ENCODE measurements around the gene IFT122. TPM values are rescaled to one million over a fixed set of nuclear protein-coding genes. Genes with fewer than 3 reads are reported as not detected.

IFT122 gene
- total RNA-seq, 1 donor from 2014 or later: 41.6 TPM

DNA sequence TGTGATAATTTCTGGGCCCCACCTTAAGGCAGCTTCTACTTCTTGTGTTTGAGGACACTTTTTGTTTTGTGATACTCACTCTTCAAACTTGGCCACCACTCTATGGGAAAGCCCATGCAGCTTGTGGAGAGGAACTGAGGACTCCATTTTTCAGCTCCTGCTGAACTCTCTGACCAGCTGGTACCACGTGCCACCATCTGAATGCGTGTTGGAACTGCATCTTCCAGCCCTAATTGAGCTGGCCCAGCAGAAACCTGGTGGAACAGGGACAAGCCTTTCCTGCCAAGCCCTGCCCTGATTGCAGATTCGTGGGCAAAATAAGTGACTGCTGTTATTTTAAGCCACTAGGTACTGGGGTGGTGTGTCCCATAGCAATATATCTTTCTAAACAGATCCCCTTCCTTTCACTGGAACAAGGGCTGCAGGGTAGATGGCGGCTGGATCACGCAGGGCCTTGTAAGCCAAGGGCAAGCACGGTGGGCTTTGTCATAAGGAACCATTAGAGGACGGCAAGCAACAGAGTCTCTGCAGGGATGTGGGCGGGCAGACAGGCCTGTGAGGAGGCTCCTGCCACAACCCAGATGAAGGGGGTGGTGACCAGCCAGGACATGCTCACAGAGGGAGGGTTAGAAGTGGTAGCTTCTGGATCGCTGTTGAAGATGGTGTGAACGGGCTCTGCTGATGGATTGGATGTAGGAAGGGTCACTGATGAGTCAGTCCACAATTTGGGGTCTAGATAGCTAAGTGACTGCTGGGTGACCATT lies 112.4 kb downstream of the IFT122 start:
- Mint-ChIP-seq H3K9me3 (no peaks in the 10 kb centered on the region), H3K36me3 (no peaks in the 10 kb centered on the region), H3K4me1 (ENCODE audit: unreplicated experiment) (peaks cover 44% of the 10 kb centered on the region), H3K4me3 (no peak overlapping the region), H3K27ac (no peak overlapping the region), H3K27me3 (peaks cover 7% of the 10 kb centered on the region)
- no peak for DNase-seq (ENCODE audit: extremely low spot score, unreplicated experiment)
- TF ChIP-seq, protein P1, sequence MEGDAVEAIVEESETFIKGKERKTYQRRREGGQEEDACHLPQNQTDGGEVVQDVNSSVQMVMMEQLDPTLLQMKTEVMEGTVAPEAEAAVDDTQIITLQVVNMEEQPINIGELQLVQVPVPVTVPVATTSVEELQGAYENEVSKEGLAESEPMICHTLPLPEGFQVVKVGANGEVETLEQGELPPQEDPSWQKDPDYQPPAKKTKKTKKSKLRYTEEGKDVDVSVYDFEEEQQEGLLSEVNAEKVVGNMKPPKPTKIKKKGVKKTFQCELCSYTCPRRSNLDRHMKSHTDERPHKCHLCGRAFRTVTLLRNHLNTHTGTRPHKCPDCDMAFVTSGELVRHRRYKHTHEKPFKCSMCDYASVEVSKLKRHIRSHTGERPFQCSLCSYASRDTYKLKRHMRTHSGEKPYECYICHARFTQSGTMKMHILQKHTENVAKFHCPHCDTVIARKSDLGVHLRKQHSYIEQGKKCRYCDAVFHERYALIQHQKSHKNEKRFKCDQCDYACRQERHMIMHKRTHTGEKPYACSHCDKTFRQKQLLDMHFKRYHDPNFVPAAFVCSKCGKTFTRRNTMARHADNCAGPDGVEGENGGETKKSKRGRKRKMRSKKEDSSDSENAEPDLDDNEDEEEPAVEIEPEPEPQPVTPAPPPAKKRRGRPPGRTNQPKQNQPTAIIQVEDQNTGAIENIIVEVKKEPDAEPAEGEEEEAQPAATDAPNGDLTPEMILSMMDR (conservative IDR thresholded peaks at IDR 0.05): no peak

DNA sequence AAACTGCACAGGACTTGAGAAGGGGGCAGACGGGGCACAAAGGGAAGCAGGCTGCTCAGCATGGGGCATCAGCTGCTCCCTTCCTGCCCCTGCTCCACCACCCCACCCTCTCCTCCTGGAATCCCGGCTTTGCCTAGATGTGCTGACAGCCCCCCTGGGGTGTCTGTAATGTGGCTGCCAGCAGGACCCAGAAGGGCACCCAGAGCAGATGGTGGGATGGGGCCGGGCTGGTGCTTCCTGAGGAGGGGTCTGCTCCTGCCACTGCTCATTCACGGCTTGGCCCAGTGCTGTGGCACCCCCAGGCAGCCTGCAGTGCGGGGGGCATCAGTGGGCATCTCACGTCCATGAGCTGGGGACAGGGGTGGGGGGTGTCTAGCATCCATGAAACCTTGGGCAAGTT lies 113.1 kb downstream of the IFT122 start:
- H3K4me3 Mint-ChIP-seq: no peak overlapping the region
- no peak for DNase-seq (ENCODE audit: extremely low spot score, unreplicated experiment)
- H3K4me1 Mint-ChIP-seq (ENCODE audit: unreplicated experiment): peaks cover 48% of the 10 kb centered on the region

DNA sequence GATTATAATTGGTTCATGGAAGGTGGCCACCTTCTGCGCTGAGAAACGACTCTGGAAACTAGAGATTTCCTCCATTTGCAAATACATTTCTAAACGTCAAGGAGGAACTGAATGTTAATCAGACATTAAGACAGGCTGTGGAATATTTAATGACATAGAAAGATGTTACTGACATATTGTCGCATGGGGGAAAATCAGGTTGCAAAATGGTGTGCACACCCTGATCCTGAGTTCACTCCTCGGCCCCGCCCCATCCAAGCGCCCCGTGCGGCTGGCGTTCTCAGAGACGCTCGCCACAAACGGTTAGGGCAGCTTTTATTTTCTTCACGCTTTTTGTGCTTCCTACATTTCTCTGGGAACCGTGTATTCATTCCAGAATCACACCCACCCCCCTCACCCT lies 113.7 kb downstream of the IFT122 start:
- TF ChIP-seq, protein P1 (conservative IDR thresholded peaks at IDR 0.05): no peak
- Mint-ChIP-seq H3K36me3 (no peaks in the 10 kb centered on the region), H3K4me1 (ENCODE audit: unreplicated experiment) (peaks cover 45% of the 10 kb centered on the region), H3K27ac (no peak overlapping the region), H3K4me3 (no peak overlapping the region), H3K9me3 (no peaks in the 10 kb centered on the region), H3K27me3 (peaks cover 7% of the 10 kb centered on the region)
- DNase-seq (ENCODE audit: extremely low spot score, unreplicated experiment): no peak

More for the DNA sequence above, 113.1 kb downstream of the IFT122 start:
- TF ChIP-seq, protein P1 (conservative IDR thresholded peaks at IDR 0.05): no peak
- Mint-ChIP-seq H3K27me3 (peaks cover 7% of the 10 kb centered on the region), H3K9me3 (no peaks in the 10 kb centered on the region), H3K27ac (no peak overlapping the region), H3K36me3 (no peaks in the 10 kb centered on the region)

DNA sequence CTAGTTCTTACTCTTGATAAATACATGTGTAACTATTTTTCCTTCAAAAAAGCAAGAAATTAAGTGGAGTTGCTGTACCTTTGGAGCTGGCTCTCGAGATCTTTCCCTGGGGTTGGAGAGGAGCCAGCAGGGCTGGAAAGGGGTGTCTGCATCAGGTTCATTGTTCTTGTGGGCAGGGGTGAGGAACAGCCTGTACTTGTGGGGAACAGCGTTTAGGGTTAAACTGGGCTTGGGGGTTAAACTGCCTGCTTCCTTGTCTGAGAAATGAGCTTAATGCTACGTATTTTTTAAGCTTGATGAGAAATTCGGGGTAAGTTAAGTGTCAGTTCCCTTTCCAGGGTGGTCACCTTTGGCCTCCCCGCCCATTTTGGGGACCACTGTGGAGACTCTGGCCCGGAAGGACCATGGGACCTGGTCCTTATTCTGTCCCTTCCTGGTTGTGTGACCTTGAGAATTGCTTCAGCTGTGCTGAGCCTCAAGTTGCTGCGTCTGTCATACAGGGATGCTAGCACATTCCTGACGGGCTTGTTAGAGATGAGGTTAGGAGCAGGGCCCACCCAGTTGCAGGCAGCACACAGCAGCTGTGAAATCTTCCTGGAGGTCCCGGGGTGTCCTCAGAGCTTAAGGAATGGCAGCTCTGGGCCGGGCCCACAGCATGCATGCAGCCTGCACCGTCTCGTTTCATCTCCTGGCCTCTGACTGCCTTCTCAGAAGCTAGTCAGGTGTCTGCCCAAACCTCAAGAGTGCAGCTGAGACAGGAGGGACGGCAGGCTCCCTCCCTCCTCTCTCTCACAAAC lies 114.5 kb downstream of the IFT122 start:
- TF ChIP-seq, protein P1 (conservative IDR thresholded peaks at IDR 0.05): no peak
- Mint-ChIP-seq H3K9me3 (no peaks in the 10 kb centered on the region), H3K36me3 (no peaks in the 10 kb centered on the region), H3K4me1 (ENCODE audit: unreplicated experiment) (peaks cover 44% of the 10 kb centered on the region), H3K4me3 (no peak overlapping the region), H3K27ac (no peak overlapping the region), H3K27me3 (peaks cover 7% of the 10 kb centered on the region)
- no peak for DNase-seq (ENCODE audit: extremely low spot score, unreplicated experiment)

DNA sequence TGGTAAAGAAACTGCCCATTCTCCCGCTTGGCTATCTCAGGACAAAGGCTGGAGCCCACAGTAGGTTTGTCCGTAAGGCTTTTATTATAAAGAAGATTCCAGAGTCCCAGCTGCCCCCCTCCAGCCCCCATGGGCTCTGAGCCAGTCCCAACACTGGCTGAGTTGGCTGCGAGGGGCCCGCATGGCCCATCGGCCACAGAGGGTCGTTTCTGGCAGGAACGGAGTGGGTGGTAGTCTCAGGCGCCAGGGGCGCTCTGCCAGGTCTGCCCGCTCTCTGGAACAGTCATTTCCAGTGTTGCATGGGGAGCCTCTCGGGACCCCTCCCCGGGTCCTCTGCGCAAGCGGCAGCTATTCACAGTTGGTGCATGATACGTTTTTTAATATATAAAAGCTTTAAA lies 115.1 kb downstream of the IFT122 start:
- H3K4me3 Mint-ChIP-seq: no peak overlapping the region
- peaks cover 44% of the 10 kb centered on the region for H3K4me1 Mint-ChIP-seq (ENCODE audit: unreplicated experiment)
- no peaks in the 10 kb centered on the region for H3K9me3 Mint-ChIP-seq
- H3K27me3 Mint-ChIP-seq: peaks cover 7% of the 10 kb centered on the region
- H3K36me3 Mint-ChIP-seq: no peaks in the 10 kb centered on the region
- no peak overlapping the region for H3K27ac Mint-ChIP-seq
- TF ChIP-seq, protein P1 (conservative IDR thresholded peaks at IDR 0.05): no peak
- DNase-seq (ENCODE audit: extremely low spot score, unreplicated experiment): no peak

All from type B pancreatic cell (in vitro differentiated cells).